Measurements from ENCODE around the gene TASP1. TPM values are rescaled to one million over a fixed set of nuclear protein-coding genes. Genes with fewer than 3 reads are reported as not detected.

TASP1 gene
- total RNA-seq, 1 donor from 2014 or later, result 15.9 TPM

- TF ChIP-seq CTCF (IDR thresholded peaks at IDR 0.05; ENCODE audit: unreplicated experiment), result no peak
These were observed 113.3 kb downstream of the TASP1 start for GRCh38 chr20:13525225-13525940.

DNA sequence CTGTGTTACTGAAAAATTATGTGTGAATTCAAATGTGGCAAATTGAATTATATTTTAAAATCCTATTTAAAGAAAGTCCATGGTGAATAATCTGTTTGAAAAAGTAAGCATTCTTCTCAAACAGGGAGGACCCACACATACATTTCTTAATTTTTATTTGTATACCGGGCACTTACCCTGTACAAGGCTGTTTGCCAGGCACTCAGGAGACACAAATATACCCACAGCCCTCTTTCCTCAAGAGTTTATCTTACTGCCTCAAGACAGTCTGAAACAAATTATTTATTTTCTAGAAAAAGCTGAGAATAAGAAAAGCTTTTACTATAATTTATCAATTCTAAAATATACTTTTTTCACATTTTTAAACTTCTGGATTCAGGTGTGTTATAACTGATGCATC, 114.4 kb downstream of the TASP1 start:
- Mint-ChIP-seq H3K9me3 (ENCODE audit: unreplicated experiment) (no peaks in the 10 kb centered on the region), H3K4me3 (ENCODE audit: unreplicated experiment) (no peak overlapping the region), H3K36me3 (ENCODE audit: low read depth, unreplicated experiment) (peaks cover 22% of the 10 kb centered on the region), H3K27me3 (ENCODE audit: unreplicated experiment) (no peaks in the 10 kb centered on the region), H3K27ac (ENCODE audit: unreplicated experiment) (no peak overlapping the region), H3K4me1 (ENCODE audit: unreplicated experiment) (no peaks in the 10 kb centered on the region)
- no peak for DNase-seq (ENCODE audit: low spot score)
- no peak for TF ChIP-seq CTCF (IDR thresholded peaks at IDR 0.05; ENCODE audit: unreplicated experiment)

More at GRCh38 chr20:13525225-13525940, 113.3 kb downstream of the TASP1 start:
- no peak for DNase-seq (ENCODE audit: low spot score)
- Mint-ChIP-seq H3K27ac (ENCODE audit: unreplicated experiment) (no peak overlapping the region), H3K27me3 (ENCODE audit: unreplicated experiment) (no peaks in the 10 kb centered on the region), H3K4me1 (ENCODE audit: unreplicated experiment) (no peaks in the 10 kb centered on the region), H3K36me3 (ENCODE audit: low read depth, unreplicated experiment) (peaks cover 22% of the 10 kb centered on the region), H3K9me3 (ENCODE audit: unreplicated experiment) (no peaks in the 10 kb centered on the region), H3K4me3 (ENCODE audit: unreplicated experiment) (no peak overlapping the region)

GRCh38 chr20:13517831-13518230, 120.9 kb downstream of the TASP1 start:
- Mint-ChIP-seq H3K4me1 (ENCODE audit: unreplicated experiment) (no peaks in the 10 kb centered on the region), H3K36me3 (ENCODE audit: low read depth, unreplicated experiment) (peaks cover 20% of the 10 kb centered on the region)

DNA sequence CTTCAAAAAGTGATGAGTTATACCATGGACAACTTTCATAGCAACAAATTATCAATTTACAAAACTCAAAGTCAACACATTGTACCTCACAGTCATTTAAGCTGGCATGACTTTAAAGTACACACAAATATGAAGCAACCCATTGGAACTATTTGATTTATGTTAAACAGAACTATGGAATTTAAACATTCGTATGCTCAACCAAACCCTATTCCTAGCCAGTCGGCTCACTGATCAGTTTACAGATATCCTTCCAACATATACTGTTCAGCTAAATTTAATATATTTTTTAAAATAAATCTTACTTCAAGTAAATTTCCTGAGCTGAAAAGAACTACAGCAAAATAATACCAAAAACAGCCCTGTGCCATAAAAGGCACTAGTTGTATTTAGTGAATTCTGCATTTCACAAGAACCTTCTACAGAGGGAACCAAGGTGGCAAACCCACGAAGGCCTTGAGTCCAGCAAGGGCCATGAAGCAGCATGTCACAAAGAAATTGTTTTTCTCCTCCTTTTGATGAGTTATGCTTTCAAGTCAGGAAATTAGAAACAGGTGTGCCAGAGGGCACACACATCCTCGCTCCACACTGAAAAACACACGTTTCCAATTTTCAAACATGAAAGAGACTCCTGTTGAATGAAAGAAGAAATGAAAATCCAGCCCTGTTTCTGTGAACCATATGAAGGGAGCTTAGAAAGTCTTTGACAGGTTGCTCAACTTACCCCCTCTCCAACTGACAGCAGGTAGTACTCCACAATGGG, 122.8 kb downstream of the TASP1 start:
- H3K4me3 Mint-ChIP-seq (ENCODE audit: unreplicated experiment), result no peak overlapping the region
- no peak overlapping the region for H3K27ac Mint-ChIP-seq (ENCODE audit: unreplicated experiment)
- no peaks in the 10 kb centered on the region for H3K9me3 Mint-ChIP-seq (ENCODE audit: unreplicated experiment)
- no peaks in the 10 kb centered on the region for H3K27me3 Mint-ChIP-seq (ENCODE audit: unreplicated experiment)
- TF ChIP-seq CTCF (IDR thresholded peaks at IDR 0.05; ENCODE audit: unreplicated experiment), result no peak
- H3K4me1 Mint-ChIP-seq (ENCODE audit: unreplicated experiment), result no peaks in the 10 kb centered on the region
- DNase-seq (ENCODE audit: low spot score), result no peak
- peaks cover 14% of the 10 kb centered on the region for H3K36me3 Mint-ChIP-seq (ENCODE audit: low read depth, unreplicated experiment)

More at GRCh38 chr20:13517831-13518230, 120.9 kb downstream of the TASP1 start:
- no peaks in the 10 kb centered on the region for H3K9me3 Mint-ChIP-seq (ENCODE audit: unreplicated experiment)
- TF ChIP-seq CTCF (IDR thresholded peaks at IDR 0.05; ENCODE audit: unreplicated experiment), result no peak
- H3K27me3 Mint-ChIP-seq (ENCODE audit: unreplicated experiment), result no peaks in the 10 kb centered on the region
- H3K4me3 Mint-ChIP-seq (ENCODE audit: unreplicated experiment), result no peak overlapping the region
- H3K27ac Mint-ChIP-seq (ENCODE audit: unreplicated experiment), result no peak overlapping the region
- DNase-seq (ENCODE audit: low spot score), result no peak

GRCh38 chr20:13515291-13515690, 123.4 kb downstream of the TASP1 start:
- no peak for DNase-seq (ENCODE audit: low spot score)
- Mint-ChIP-seq H3K27ac (ENCODE audit: unreplicated experiment) (no peak overlapping the region), H3K4me3 (ENCODE audit: unreplicated experiment) (no peak overlapping the region), H3K27me3 (ENCODE audit: unreplicated experiment) (no peaks in the 10 kb centered on the region), H3K36me3 (ENCODE audit: low read depth, unreplicated experiment) (peaks cover 14% of the 10 kb centered on the region), H3K9me3 (ENCODE audit: unreplicated experiment) (no peaks in the 10 kb centered on the region), H3K4me1 (ENCODE audit: unreplicated experiment) (no peaks in the 10 kb centered on the region)
- no peak for TF ChIP-seq CTCF (IDR thresholded peaks at IDR 0.05; ENCODE audit: unreplicated experiment)
